Measurements from ENCODE around the gene TAB2. TPM values are rescaled to one million over a fixed set of nuclear protein-coding genes. Genes with fewer than 3 reads are reported as not detected.

TAB2 gene
- total RNA-seq, 2 donors from 2014 or later: 52.3 to 73.2 TPM

Other genes starting within 250 kb of the TAB2 start
- 1 to 10 TPM in 1 of 2 donors, under 1 TPM in 1; 0.88 to 1.8 TPM for gene SUMO4, start 82.5 kb downstream of the TAB2 start, total RNA-seq
- gene ZC3H12D, start 167.3 kb downstream of the TAB2 start, total RNA-seq: 1 to 10 TPM; 1.8 to 2.2 TPM
- 10 to 100 TPM; 25.1 to 26.2 TPM for gene PPIL4, start 228.3 kb downstream of the TAB2 start, total RNA-seq
- gene GINM1, start 248.7 kb downstream of the TAB2 start, total RNA-seq: 10 to 100 TPM; 62.4 to 63.3 TPM